Chondrocyte (in vitro differentiated cells): ENCODE data around the gene CYP4F2. TPM values are rescaled to one million over a fixed set of nuclear protein-coding genes. Genes with fewer than 3 reads are reported as not detected.

Source experiments
- DNase-seq: peaks from one replicate; pipeline ENCODE4 v3.0.0; 2021; ENCODE audit warnings: mixed read lengths, low spot score
- H3K27ac Mint-ChIP-seq: one replicate; pipeline ENCODE4 v1.8.0; 2021; ENCODE audit warnings: mild to moderate bottlenecking, moderate library complexity, mixed read lengths; ENCODE audit not compliant: unreplicated experiment
- H3K27me3 Mint-ChIP-seq: 2 replicates; pipeline ENCODE4 v1.8.0; 2021; ENCODE audit warnings: low read depth, mixed read lengths
- H3K36me3 Mint-ChIP-seq: 2 replicates; pipeline ENCODE4 v1.8.0; 2021; ENCODE audit warnings: low read depth, mixed read lengths
- H3K4me1 Mint-ChIP-seq: 2 replicates; pipeline ENCODE4 v1.8.0; 2021; ENCODE audit warnings: low read depth, mild to moderate bottlenecking, mixed read lengths
- H3K4me3 Mint-ChIP-seq: one replicate; pipeline ENCODE4 v1.8.0; 2021; ENCODE audit warnings: mild to moderate bottlenecking, moderate library complexity, mixed read lengths; ENCODE audit not compliant: unreplicated experiment
- H3K9me3 Mint-ChIP-seq: 2 replicates; pipeline ENCODE4 v1.8.0; 2021; ENCODE audit warnings: low read depth, mixed read lengths
- CTCF ChIP-seq: fragments of 200-600 bp; sonication (generic); IDR thresholded peaks from 2 replicates; pipeline ENCODE4 v1.5.0; 2021; ENCODE audit warnings: antibody characterized with exemption, mild to moderate bottlenecking, moderate library complexity
- total RNA-seq: library from RNA; stranded (reverse); gene quantifications from 3 replicates; pipeline ENCODE4 v1.2.1, GENCODE V29; 2021

Gene CYP4F2
- total RNA-seq, 1 donor from 2014 or later: not detected

GRCh38 chr19:15864824-15865223 is 33.0 kb downstream of the CYP4F2 start:
- no peaks in the 10 kb centered on the region for H3K4me1 Mint-ChIP-seq
- no peak for DNase-seq
- H3K4me3 Mint-ChIP-seq: no peak overlapping the region
- no peaks in the 10 kb centered on the region for H3K36me3 Mint-ChIP-seq
- TF ChIP-seq CTCF: no peak
- H3K9me3 Mint-ChIP-seq: no peaks in the 10 kb centered on the region
- H3K27me3 Mint-ChIP-seq: no peaks in the 10 kb centered on the region
- H3K27ac Mint-ChIP-seq: no peak overlapping the region

GRCh38 chr19:15863272-15863671 is 34.6 kb downstream of the CYP4F2 start:
- Mint-ChIP-seq H3K36me3 (no peaks in the 10 kb centered on the region), H3K4me1 (no peaks in the 10 kb centered on the region), H3K27ac (no peak overlapping the region), H3K9me3 (no peaks in the 10 kb centered on the region), H3K27me3 (no peaks in the 10 kb centered on the region), H3K4me3 (no peak overlapping the region)
- no peak for DNase-seq
- TF ChIP-seq CTCF: no peak

GRCh38 chr19:15862444-15862843 is 35.4 kb downstream of the CYP4F2 start:
- TF ChIP-seq CTCF: no peak
- Mint-ChIP-seq H3K4me3 (no peak overlapping the region), H3K27ac (no peak overlapping the region), H3K9me3 (peaks cover 2% of the 10 kb centered on the region), H3K27me3 (no peaks in the 10 kb centered on the region), H3K36me3 (no peaks in the 10 kb centered on the region), H3K4me1 (no peaks in the 10 kb centered on the region)
- no peak for DNase-seq

GRCh38 chr19:15860522-15860921 is 37.4 kb downstream of the CYP4F2 start:
- no peak for DNase-seq
- no peak for TF ChIP-seq CTCF
- Mint-ChIP-seq H3K27me3 (no peaks in the 10 kb centered on the region), H3K36me3 (no peaks in the 10 kb centered on the region), H3K4me3 (no peak overlapping the region), H3K4me1 (no peaks in the 10 kb centered on the region), H3K27ac (no peak overlapping the region), H3K9me3 (peaks cover 10% of the 10 kb centered on the region)

GRCh38 chr19:15859187-15859586 is 38.7 kb downstream of the CYP4F2 start:
- Mint-ChIP-seq H3K27me3 (no peaks in the 10 kb centered on the region), H3K4me3 (no peak overlapping the region), H3K9me3 (peaks cover 16% of the 10 kb centered on the region), H3K4me1 (no peaks in the 10 kb centered on the region), H3K36me3 (no peaks in the 10 kb centered on the region), H3K27ac (no peak overlapping the region)
- no peak for DNase-seq
- no peak for TF ChIP-seq CTCF
